WTC11 (cell line): ENCODE measurements around the gene ZNF81.

Experiments used
- AFF4 ChIP-seq: sonication (generic); formaldehyde crosslinking; IDR thresholded peaks from 2 replicates; pipeline ENCODE4 v1.8.1; 2023; ENCODE audit warnings: mild to moderate bottlenecking, missing genetic modification reagents, borderline replicate concordance
- CREB1 ChIP-seq: sonication (generic); formaldehyde crosslinking; IDR thresholded peaks from 2 replicates; pipeline ENCODE4 v1.8.0; 2023; ENCODE audit warnings: mild to moderate bottlenecking, missing genetic modification reagents
- CREM ChIP-seq: sonication (generic); formaldehyde crosslinking; IDR thresholded peaks from 2 replicates; pipeline ENCODE4 v1.8.1; 2022; ENCODE audit warnings: mild to moderate bottlenecking, missing genetic modification reagents, moderate library complexity
- CTCF ChIP-seq: fragments of 200-600 bp; IDR thresholded peaks from 2 replicates; pipeline ENCODE4 v1.8.0; 2022; ENCODE audit warnings: antibody characterized with exemption
- E2F1 ChIP-seq: sonication (generic); formaldehyde crosslinking; IDR thresholded peaks from 2 replicates; pipeline ENCODE4 v1.8.0; 2022; ENCODE audit warnings: mild to moderate bottlenecking, missing genetic modification reagents
- E2F4 ChIP-seq: sonication (generic); formaldehyde crosslinking; IDR thresholded peaks from 2 replicates; pipeline ENCODE4 v1.8.1; 2022; ENCODE audit warnings: low read depth, mild to moderate bottlenecking, moderate library complexity, missing genetic modification reagents, borderline replicate concordance
- FOXK1 ChIP-seq: sonication (generic); formaldehyde crosslinking; IDR thresholded peaks from 2 replicates; pipeline ENCODE4 v1.8.0; 2022; ENCODE audit warnings: mild to moderate bottlenecking, moderate library complexity, missing genetic modification reagents
- FOXP4 ChIP-seq: sonication (generic); formaldehyde crosslinking; IDR thresholded peaks from 2 replicates; pipeline ENCODE4 v1.8.0; 2022; ENCODE audit warnings: mild to moderate bottlenecking, missing genetic modification reagents
- NFYB ChIP-seq: sonication (generic); formaldehyde crosslinking; conservative IDR thresholded peaks from 2 replicates; pipeline ENCODE4 v1.8.0; 2022; ENCODE audit warnings: low read depth, missing genetic modification reagents
- NR1H2 ChIP-seq: sonication (generic); formaldehyde crosslinking; IDR thresholded peaks from 2 replicates; pipeline ENCODE4 v1.9.0; 2021; ENCODE audit warnings: mild to moderate bottlenecking, moderate library complexity, missing genetic modification reagents
- TEAD4 ChIP-seq: sonication (generic); formaldehyde crosslinking; IDR thresholded peaks from 2 replicates; pipeline ENCODE4 v1.8.0; 2022; ENCODE audit warnings: mild to moderate bottlenecking, missing genetic modification reagents
- ZBTB43 ChIP-seq: sonication (generic); formaldehyde crosslinking; IDR thresholded peaks from 2 replicates; pipeline ENCODE4 v1.8.1; 2023; ENCODE audit warnings: mild to moderate bottlenecking, missing genetic modification reagents
- TF ChIP-seq, protein P1 (sequence below): sonication (generic); formaldehyde crosslinking; IDR thresholded peaks from 2 replicates; pipeline ENCODE4 v1.8.0; 2022; ENCODE audit warnings: mild to moderate bottlenecking, missing genetic modification reagents
- TF ChIP-seq, protein P2 (sequence below): sonication (generic); formaldehyde crosslinking; IDR thresholded peaks from 2 replicates; pipeline ENCODE4 v1.8.1; 2023; ENCODE audit warnings: mild to moderate bottlenecking, missing genetic modification reagents, moderate library complexity

GRCh38 chrX:47831788-47832187 is 4.9 kb upstream of the ZNF81 start:
- TF ChIP-seq FOXK1 (CRISPR knock-in tag) (no peak), NR1H2 (no peak), CTCF (peak; percentile 42), NFYB (CRISPR knock-in tag) (no peak), E2F1 (CRISPR knock-in tag) (no peak), E2F4 (CRISPR knock-in tag) (no peak), FOXP4 (no peak), AFF4 (CRISPR knock-in tag) (no peak), ZBTB43 (no peak), CREB1 (no peak), TEAD4 (no peak), CREM (CRISPR knock-in tag) (no peak)
- TF ChIP-seq, protein P1, sequence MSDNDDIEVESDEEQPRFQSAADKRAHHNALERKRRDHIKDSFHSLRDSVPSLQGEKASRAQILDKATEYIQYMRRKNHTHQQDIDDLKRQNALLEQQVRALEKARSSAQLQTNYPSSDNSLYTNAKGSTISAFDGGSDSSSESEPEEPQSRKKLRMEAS (CRISPR knock-in tag) = no peak
- TF ChIP-seq, protein P2, sequence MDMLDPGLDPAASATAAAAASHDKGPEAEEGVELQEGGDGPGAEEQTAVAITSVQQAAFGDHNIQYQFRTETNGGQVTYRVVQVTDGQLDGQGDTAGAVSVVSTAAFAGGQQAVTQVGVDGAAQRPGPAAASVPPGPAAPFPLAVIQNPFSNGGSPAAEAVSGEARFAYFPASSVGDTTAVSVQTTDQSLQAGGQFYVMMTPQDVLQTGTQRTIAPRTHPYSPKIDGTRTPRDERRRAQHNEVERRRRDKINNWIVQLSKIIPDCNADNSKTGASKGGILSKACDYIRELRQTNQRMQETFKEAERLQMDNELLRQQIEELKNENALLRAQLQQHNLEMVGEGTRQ (CRISPR knock-in tag) = no peak
